Ectodermal cell (in vitro differentiated cells): Measurements from ENCODE around the gene ADAMTS3.

Experiments used
- H3K27ac ChIP-seq: 2 replicates; pipeline ENCODE4 v1.7.0; 2013; ENCODE audit warnings: mild to moderate bottlenecking, low read depth, low read length; ENCODE audit not compliant: insufficient read depth, poor library complexity, severe bottlenecking
- H3K27me3 ChIP-seq: 2 replicates; pipeline ENCODE4 v1.7.0; 2013; ENCODE audit warnings: mild to moderate bottlenecking, low read length; ENCODE audit not compliant: insufficient read depth, control insufficient read depth, poor library complexity, severe bottlenecking
- H3K36me3 ChIP-seq: one replicate; pipeline ENCODE4 v1.7.0; 2013; ENCODE audit warnings: low read length; ENCODE audit not compliant: control insufficient read depth, insufficient read depth
- H3K4me1 ChIP-seq: one replicate; pipeline ENCODE4 v1.7.0; 2013; ENCODE audit warnings: low read length; ENCODE audit not compliant: control insufficient read depth, insufficient read depth
- H3K4me3 ChIP-seq: 2 replicates; pipeline ENCODE4 v1.7.0; 2013; ENCODE audit warnings: low read depth, low read length, control low read depth; ENCODE audit not compliant: insufficient read depth
- H3K9me3 ChIP-seq: 2 replicates; pipeline ENCODE4 v1.7.0; 2013; ENCODE audit warnings: mild to moderate bottlenecking, low read length, moderate library complexity; ENCODE audit not compliant: control insufficient read depth
- WGBS, 2 experiments: methylation state at CpG; one replicate each; pipeline ENCODE4 v1.1.7; 2013; ENCODE audit warnings: missing lambda C conversion rate in 2 of 2; 5-methylcytosine and 5-hydroxymethylcytosine counted together

ADAMTS3 gene

DNA sequence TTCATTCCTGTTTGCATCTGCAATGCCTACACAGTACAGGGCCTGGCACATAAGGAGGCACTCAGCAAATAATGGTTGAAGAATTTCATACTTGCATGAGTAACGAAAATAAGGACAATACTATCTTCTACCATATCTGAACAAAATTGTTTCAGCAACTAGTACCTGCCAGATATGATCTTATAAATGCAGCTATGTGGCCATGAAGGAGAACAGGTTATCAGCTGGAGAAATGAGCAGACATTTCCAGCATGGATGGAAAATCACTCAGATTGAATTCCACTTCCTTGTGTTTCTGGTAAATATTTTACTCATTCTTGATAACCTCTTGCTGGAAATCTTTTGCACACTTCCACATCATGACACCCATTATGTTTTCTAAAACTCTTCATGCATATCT lies 204.0 kb downstream of the ADAMTS3 start:
- Histone ChIP-seq H3K27me3 (no peaks in the 10 kb centered on the region), H3K9me3 (no peaks in the 10 kb centered on the region), H3K4me1 (no peaks in the 10 kb centered on the region), H3K27ac (no peak overlapping the region), H3K36me3 (no peaks in the 10 kb centered on the region), H3K4me3 (no peak overlapping the region)
- WGBS, 2 experiments: 0% methylated on average over 1 of the region's 1 CpG; no CpG with 5 or more reads in 1 of the 2 experiments

DNA sequence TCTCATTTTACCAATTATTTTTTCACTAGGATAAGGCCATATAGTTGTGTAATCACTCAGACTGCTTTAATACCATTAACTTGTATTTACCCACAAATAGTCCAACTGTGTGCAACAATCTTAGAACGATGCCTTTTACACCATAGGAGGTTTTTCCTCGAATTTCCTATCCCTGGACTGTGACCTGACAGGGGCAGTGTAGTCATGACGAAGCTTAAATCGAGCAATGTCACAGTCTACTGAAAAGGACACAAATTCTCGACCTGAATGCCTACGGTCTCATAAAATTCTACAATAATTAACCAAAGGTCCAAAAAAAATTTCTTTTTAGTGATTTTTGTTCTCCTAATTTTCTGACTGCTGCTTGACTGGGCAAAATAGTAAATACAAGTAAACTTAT lies 208.9 kb downstream of the ADAMTS3 start:
- Histone ChIP-seq H3K27ac (no peak overlapping the region), H3K4me3 (no peak overlapping the region), H3K36me3 (no peaks in the 10 kb centered on the region), H3K4me1 (no peaks in the 10 kb centered on the region), H3K9me3 (no peaks in the 10 kb centered on the region), H3K27me3 (no peaks in the 10 kb centered on the region)
- 89 to 91% methylated on average over 6 of the region's 6 CpGs for whole genome bisulfite sequencing, 2 experiments

DNA sequence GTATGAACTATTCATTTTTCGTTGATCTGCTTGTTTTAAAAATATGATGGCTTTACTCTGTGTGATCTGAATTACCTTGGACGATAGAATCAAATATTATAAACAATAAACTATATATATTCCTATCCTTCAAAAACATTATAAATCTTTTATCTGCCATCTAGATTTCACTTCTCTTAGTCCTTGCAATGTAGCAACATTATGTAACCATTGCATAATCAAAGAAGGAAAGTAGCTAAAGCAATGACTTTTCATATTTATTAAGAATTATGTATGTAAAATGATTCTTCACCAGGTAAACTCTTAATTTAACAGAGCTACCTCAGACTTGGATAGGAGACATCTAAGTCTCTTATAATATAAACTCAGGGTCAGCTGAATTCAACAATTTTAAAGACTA lies 210.5 kb downstream of the ADAMTS3 start:
- Histone ChIP-seq H3K27me3 (no peaks in the 10 kb centered on the region), H3K4me3 (no peak overlapping the region), H3K36me3 (no peaks in the 10 kb centered on the region), H3K9me3 (no peaks in the 10 kb centered on the region), H3K4me1 (no peaks in the 10 kb centered on the region), H3K27ac (no peak overlapping the region)
- WGBS, 2 experiments: no CpG with 5 or more reads among the region's 2 CpGs

DNA sequence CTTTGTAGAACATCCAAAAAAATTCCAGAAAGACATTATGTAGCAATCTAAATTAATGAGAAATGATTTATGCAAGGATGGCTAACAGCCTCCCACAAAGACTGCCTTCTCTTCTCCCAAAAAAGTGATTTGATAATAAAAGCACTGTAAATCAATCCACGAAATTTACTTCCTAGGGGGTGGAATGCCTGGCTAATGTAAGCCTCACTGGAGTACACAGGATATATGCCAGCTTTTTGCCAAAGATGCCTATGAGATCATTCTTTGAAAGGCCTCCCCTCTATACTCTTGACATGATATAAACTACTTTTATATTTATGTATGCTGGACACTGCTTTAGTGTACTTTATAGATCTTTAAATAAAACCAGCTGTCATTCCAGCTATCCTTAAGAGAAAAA lies 211.1 kb downstream of the ADAMTS3 start:
- 96 to 100% methylated on average over 1 of the region's 1 CpG for WGBS, 2 experiments
- H3K36me3 ChIP-seq: no peaks in the 10 kb centered on the region
- H3K9me3 ChIP-seq: no peaks in the 10 kb centered on the region
- H3K27ac ChIP-seq: no peak overlapping the region
- H3K27me3 ChIP-seq: no peaks in the 10 kb centered on the region
- H3K4me1 ChIP-seq: no peaks in the 10 kb centered on the region
- no peak overlapping the region for H3K4me3 ChIP-seq

DNA sequence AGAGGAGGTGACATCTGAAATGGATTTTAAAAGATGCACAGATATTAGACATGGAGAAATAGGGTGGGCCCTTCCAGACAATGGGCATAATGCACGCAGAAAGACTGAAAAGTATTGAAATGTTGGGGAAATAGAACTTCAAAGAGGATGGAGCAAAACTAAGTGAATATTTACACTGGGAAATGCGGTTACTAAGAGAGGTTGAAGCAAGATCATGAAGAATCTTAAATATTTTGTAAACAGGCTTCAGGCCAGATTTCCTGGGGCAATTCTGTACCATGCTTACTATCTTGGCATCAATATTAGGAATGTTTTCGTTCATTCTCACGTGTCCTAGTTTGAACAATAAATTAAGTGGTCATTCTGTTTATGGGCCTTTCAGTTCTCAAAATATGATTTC lies 216.3 kb downstream of the ADAMTS3 start:
- H3K4me1 ChIP-seq: no peaks in the 10 kb centered on the region
- no peak overlapping the region for H3K4me3 ChIP-seq
- no peaks in the 10 kb centered on the region for H3K9me3 ChIP-seq
- H3K36me3 ChIP-seq: no peaks in the 10 kb centered on the region
- 93 to 96% methylated on average over 4 of the region's 4 CpGs for WGBS, 2 experiments
- H3K27ac ChIP-seq: no peak overlapping the region
- H3K27me3 ChIP-seq: no peaks in the 10 kb centered on the region

DNA sequence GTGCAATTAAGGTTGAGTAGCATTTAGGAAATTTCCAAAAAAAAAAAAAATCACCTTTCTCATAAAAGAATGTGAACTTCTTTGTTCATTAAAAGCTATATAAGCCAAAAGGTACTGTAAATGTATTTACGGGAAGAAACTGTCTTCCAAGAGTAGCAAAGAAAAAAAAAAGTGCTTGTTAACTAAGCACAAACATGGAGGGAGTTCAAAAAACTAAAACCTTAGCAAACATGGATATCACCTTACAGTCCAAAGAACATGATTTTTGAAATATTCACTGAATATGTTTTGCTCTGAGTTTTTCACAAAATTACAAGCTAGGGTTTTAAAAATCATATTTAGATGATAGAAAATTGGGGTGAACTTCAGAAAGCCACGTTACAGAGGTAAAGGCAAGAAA lies 217.5 kb downstream of the ADAMTS3 start:
- no peak overlapping the region for H3K27ac ChIP-seq
- no peak overlapping the region for H3K4me3 ChIP-seq
- H3K36me3 ChIP-seq: no peaks in the 10 kb centered on the region
- H3K4me1 ChIP-seq: no peaks in the 10 kb centered on the region
- 96 to 100% methylated on average over 1 to 2 of the region's 2 CpGs for WGBS, 2 experiments
- H3K9me3 ChIP-seq: no peaks in the 10 kb centered on the region
- no peaks in the 10 kb centered on the region for H3K27me3 ChIP-seq

DNA sequence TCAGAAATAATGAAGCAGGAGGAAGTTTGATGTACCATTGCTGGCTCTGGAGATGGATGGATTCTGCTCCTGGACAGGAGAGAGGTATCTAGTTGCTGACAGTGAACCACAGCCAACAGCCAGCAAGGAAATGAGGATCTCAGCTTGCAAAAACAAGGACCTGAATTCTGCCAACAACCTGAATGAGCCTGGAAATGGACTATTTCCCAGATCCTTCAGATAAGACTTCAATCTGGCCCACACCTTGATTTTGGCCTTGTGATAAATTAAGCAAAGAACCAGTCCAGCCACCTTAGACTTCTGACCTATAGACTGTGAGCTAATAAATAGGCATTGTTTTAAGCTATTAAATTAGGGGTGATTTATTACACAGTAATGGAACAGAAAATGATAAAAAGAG lies 220.3 kb downstream of the ADAMTS3 start:
- Histone ChIP-seq H3K27ac (no peak overlapping the region), H3K4me3 (no peak overlapping the region), H3K36me3 (no peaks in the 10 kb centered on the region), H3K27me3 (no peaks in the 10 kb centered on the region), H3K4me1 (no peaks in the 10 kb centered on the region), H3K9me3 (no peaks in the 10 kb centered on the region)

DNA sequence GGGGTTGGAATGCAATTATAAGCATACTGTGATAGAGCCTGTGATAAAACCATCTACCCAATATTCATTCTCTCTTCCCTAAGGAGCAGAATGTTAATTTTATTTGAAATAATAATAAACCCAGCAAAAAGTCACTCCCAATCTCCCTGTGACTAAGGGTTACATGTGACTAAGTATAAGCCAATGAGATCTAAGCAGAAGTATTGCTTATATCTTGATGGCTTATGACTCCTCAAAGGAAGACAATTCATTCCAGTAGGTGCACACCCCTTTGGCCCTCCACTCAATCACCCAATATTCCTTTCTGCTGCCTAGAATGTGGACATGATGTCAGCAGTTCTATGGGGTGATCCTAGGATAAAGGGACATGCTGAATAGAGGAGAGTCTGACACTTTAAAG lies 224.6 kb downstream of the ADAMTS3 start:
- H3K27ac ChIP-seq: no peak overlapping the region
- no peaks in the 10 kb centered on the region for H3K4me1 ChIP-seq
- H3K9me3 ChIP-seq: no peaks in the 10 kb centered on the region
- H3K27me3 ChIP-seq: no peaks in the 10 kb centered on the region
- no peaks in the 10 kb centered on the region for H3K36me3 ChIP-seq
- no peak overlapping the region for H3K4me3 ChIP-seq

DNA sequence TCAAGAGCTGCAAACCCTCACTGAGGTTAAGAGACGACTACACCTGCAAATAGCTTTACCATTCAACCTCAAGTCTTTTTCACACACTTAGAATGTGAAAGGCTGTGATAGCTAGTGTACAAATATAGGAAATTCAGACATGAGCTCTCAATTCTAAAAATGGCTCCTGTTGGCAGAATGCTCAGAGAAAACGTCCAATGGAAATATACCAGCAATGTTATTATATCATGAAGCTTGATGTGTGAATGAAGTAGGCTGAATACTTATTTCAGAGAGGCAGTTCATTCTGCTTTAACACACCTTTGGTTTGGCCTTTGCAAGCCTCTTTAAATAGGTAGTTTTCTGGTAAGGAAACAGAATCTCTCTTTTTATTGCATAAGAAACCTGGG lies 227.6 kb downstream of the ADAMTS3 start:
- Histone ChIP-seq H3K27me3 (no peaks in the 10 kb centered on the region), H3K9me3 (no peaks in the 10 kb centered on the region), H3K4me1 (no peaks in the 10 kb centered on the region), H3K36me3 (no peaks in the 10 kb centered on the region), H3K4me3 (no peak overlapping the region), H3K27ac (no peak overlapping the region)
- 84 to 96% methylated on average over 2 of the region's 2 CpGs for whole genome bisulfite sequencing, 2 experiments

DNA sequence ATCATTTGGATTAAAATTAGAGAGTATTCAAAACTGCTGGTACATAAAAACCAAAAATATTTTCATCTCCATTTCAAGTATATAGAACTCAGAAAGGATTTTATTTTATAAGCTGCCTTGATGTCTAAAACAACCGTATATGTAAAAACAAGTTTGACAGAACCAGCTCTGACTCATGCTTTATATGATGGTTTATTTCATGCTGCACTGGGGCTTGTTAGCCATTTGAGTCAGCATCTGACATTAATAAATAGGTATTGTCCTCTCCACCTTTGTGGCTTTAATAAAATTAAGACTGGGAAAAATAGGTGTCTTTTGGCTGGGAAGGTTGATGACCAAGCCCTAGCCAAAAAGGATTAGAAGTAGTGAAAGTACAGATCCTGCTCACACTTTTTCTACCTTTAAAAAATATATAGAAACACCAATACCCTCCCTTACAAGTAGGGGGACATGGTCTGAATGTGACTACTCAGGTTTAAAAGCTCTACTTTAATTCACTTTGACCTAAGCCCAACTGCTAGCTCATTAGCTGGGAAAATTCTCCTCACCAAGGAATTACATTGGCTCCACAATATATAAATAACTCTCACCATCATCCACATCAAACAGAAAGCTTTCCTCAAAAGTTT lies 228.1 kb downstream of the ADAMTS3 start:
- WGBS, 2 experiments: 90 to 95% methylated on average over 1 of the region's 1 CpG
- H3K4me3 ChIP-seq: no peak overlapping the region
- H3K4me1 ChIP-seq: no peaks in the 10 kb centered on the region
- no peaks in the 10 kb centered on the region for H3K36me3 ChIP-seq
- no peaks in the 10 kb centered on the region for H3K9me3 ChIP-seq
- no peaks in the 10 kb centered on the region for H3K27me3 ChIP-seq
- no peak overlapping the region for H3K27ac ChIP-seq

DNA sequence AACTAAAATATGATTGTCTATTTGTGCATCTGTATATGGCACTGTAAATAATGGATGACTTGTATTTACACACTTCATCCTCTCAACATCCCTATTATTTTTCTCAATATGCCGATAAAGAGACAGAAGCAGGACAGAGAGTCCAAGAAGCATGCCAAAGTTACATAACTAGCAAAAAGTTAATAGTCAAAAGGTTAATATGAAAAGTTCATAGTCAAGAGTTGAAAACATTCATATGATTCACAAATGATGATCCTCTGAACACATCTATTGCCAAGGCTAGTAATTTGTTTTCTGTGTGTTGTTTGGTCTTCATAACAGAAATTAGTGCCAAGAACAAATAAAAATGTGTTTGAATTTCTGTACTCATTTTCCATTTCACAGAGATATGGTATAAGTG lies 231.0 kb downstream of the ADAMTS3 start:
- H3K9me3 ChIP-seq: no peaks in the 10 kb centered on the region
- H3K36me3 ChIP-seq: no peaks in the 10 kb centered on the region
- 100% methylated on average over 1 of the region's 1 CpG; no CpG with 5 or more reads in 1 of the 2 experiments for WGBS, 2 experiments
- no peaks in the 10 kb centered on the region for H3K27me3 ChIP-seq
- H3K27ac ChIP-seq: no peak overlapping the region
- H3K4me3 ChIP-seq: no peak overlapping the region
- no peaks in the 10 kb centered on the region for H3K4me1 ChIP-seq
